NCI-H2107 (cell line): Measurements from ENCODE around the gene AWAT2.
"Not testable (repeated sequence)": the region's sequence is repeated elsewhere in the genome, so short reads cannot be mapped to it uniquely, and the experiment has no call there.

ENCODE experiments used
- DNase-seq: peaks from one replicate; lab custom pipeline; 2025; lab: John Stamatoyannopoulos, UW

Gene AWAT2

DNA sequence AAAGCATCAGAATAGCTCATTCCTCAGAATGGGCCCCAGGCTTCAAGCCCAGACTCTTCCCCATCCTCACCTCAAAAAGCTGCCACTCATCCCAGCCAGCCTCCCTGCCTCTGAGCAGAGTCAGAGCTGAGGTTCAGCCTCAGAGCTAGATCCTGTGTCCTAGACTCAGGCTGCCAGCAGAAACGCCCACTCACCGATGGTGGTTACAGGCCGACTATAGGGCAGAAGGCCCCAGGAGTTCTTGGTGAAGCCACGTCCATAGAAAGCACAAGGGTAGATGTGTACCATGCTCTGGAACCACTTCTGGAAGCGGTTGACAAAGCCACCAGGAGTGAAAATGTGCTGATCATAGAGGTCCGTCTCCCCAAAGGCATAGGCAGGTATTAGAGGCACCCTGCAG is 7.7 kb downstream of the AWAT2 start:
- no peak for DNase-seq

DNA sequence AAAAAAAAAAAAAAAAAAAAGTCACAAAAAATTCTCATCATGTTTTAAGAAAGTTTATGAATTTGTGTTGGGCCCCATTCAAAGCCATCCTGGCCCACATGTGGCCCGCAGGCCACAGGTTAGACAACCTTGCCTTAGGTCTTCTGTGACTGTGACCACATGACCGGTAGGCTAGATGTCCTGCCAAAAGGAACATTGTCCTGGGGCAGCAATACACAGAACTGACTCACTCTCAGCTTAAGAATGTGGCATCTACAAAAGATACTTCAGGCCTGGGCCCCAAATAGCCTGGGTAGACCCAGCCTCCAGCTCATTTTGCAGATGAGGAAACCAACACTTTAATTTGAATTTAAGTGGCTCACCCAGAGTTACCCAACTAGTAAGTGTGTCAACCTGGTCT is 10.0 kb downstream of the AWAT2 start:
- no peak for DNase-seq

DNA sequence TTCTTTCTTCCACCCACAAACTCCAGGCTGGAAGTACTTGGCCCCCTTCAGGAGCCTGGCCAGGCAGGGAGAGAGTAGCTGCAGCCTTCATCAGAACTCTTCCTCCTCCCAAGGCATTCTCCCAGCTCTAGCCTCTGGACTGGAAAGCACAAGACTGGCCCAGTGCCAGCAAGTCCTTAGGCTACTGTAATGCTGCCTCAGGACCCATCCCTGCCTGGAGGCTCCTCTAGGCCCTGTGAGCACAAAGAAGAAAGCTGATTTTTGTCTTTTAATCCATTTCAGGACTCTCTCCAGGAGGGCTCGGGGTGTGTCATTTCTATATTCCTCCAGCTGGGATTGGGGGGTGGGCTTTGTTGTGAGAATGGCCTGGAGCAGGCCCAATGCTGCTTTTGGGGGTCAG is 10.8 kb downstream of the AWAT2 start:
- DNase-seq: no peak

DNA sequence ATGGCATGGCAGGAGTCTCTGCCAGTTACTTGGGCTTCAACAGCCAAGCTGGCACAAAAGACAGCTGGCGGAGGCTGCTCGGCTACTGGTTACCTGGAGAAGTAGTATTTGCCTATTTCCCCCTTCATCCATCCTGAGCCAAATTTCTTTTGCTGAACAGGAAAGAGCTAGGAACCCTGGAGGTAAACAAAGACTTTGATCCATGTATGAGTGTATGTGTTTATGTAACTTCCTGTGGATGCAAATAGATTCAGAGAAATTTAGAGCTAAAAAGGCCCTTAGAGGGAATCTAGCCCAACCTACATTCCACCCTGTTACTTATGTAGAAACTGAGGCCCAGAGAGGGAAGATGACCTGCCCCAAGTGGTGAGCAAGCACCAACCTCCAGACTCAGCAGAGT is 11.2 kb downstream of the AWAT2 start:
- DNase-seq: no peak

DNA sequence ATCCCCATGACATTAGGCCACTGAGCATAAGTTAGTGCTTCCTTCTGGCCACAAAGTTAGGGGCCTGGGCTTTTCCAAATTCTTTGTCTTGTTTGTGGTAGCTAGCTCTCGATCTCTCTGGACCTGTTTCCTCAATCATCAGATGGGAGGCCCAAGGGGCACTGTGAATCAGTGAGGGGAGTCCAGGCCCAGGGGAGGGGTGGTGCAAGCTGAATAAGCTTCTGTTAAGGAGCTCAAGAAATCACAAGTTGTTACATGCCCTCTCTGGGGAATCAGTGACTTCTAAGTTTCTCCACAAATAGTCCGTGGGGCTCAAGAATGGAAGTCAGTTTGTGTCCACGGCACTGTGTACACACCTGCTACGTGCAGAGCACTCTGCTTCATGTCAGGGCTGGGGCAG is 15.1 kb downstream of the AWAT2 start:
- DNase-seq: no peak

DNA sequence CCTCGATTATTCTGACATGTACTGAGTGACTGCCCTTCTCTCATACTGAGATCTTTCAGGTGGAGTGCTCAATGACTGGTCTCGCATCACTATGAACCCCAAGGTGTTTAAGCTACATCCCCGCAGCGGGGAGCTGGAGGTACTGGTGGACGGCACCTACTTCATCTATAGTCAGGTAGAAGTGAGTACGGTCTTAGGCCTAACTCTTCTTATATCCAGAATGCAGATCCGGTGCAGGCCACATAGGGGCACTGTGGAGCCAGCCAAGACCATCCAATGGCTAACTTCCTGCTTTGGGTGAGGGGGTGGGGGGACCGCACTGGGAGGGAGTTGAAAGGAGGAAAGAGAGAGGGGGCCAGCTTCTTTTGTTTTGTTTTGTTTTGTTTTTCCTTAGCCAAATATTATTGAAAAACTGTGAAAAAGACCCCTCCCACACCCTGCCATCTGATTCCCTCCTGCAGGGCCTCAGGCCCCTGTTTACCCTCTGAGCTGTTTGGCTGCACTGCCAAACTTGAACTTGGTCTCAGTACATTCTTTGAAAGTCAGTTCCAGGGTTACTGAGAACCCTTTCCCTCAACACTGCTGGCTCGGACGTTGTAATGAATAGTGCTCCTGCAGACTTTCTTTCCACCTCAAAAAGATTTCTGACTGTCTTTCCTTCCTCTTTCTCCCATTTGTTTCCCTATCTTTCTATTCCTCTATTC is 16.2 kb downstream of the AWAT2 start:
- no peak for DNase-seq

DNA sequence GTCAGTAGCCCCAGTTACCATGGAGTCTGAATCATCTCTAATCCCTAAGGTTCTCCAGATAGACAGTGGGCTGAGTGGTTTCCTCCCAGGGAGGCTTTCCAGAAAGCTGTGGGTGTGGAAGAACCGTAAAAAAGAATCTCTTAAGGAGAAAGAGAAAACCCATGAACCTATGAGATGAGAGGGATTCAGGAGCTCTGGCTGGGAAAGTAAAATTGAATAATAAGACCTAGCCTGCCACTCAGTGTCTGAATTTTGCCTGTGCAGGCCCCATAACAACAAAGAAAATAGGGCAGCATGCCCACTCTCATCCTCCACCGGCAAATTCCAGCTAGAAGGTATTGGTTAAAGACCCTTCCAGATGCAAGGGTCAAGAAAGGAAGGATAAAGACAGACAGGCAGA is 16.9 kb downstream of the AWAT2 start:
- no peak for DNase-seq

DNA sequence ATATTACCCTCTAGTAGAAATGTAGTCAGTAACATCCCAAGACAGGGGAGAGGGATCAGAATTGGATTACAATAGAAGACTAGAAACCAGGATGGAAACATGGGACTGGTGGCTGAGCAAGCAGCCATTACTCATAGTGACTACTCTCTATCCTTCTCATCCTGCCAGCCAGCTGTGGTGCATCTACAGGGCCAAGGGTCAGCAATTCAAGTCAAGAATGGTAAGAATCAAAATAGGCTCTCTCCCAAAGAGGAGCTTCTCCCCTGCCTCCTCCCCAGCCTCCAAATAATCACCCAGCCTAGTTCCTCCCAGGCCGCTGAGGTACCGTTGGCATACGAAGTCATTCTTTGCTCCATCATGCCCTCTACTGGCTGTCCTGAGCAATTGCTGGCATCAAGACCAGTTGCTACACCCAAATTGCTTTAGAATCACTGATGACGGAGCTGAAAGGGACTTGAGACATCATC is 19.4 kb downstream of the AWAT2 start:
- DNase-seq: peak; percentile 30

DNA sequence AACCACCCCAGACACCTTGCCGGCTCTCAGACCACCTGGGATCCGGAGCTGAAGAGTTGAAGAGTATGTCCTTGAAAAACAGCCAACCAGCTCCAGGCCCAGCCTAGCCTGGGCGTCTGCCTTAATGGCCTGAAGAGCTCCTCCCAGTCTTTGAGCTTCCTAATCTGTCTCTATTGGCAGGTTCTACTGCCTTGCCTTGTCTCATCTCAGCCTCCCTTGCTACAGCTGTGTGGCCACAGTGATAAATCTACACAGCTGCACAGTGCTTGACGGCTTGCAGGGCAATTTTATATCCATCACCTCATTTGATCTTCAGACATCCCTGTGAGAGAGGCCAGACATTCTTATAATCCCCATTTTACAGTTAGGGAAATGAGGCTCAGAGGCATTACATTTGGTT is 19.9 kb downstream of the AWAT2 start:
- no peak for DNase-seq

DNA sequence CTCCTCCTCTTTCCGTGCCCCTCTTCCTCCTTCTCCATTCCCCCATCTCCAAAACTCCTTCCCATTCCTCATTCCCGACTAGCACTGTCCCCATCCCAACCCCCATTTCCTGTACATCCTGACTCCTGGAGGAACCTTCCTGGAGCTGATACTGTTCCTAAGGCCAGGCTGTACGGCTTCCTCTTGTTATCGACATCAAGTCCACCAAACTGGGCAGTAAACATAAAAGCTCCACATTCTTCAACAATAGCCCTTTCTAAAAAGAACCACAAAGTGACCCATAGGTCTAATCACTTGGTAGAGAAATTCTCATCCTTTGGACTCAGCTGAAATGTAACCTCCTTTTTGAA is 22.9 kb downstream of the AWAT2 start:
- no peak for DNase-seq

DNA sequence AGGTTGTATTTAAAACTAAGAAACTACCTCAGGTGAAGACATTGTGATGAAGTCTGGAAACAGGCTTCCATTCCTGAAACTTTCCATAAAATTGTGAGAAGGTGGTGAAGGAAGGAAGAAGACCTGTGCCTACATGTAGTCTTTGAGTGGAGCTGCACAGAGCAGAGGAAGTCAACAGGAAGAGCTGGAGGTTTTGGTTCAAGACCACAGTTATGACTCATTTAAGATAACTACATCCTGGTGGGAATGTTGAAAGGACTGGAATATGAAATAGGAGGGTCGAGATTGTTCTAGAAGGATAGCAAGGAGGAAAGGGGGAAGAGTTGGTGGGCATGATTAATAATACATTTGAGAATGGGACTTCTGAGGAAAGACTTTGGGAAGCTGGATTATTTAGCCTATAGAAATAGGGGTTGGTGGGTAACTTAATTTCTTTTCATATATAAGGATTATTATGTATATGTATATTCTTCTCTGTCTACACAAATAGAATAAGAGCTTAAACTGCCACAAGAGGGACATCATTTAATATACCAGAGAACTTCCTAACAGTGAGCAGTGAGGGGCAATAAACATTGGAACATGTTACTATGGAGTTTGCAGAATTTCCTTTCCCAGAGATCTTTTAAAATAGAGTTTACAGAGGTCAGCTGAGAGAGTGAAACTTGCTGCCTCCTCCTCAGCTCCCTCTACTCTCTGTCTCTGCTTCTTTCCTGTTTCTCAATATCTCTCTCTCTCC is 23.5 kb downstream of the AWAT2 start:
- no peak for DNase-seq

DNA sequence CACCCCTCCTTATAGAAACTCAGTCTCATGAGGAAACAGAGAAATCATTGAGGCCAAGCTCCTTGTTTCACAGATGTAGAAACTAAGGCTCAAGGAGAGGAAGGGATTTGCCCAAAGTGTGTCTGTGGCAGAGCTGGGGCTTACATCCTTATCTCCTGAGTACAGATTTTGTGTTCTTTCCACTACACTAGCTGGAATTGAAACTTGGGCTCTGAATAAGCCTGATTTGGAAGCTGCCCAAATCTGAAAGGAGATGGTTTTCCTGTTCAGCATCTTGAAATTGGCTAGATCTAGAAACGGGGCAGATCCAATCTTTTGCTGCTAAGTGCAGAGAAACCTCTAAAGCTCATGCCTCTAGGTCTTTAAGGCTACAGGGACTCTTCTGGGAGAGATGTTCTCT is 24.3 kb downstream of the AWAT2 start:
- no peak for DNase-seq

DNA sequence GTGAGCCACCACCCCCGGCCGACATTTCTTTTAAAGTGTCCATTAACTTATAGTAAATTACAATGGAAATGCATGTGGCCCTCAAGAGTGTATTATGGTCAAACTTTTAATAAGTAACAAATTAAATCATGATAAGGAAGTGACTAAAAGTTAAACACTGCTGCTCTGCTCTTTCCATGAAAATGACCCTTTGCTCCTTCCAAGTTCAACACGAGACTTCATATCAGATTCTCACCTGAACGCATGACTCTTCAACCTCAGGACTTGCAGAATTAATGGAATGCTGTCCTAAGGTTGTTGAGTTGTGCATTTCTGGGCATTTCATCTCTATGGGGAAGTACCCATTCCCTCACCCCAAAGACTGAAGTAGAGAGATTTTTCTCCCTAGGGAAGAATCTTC is 27.1 kb downstream of the AWAT2 start:
- no peak for DNase-seq

DNA sequence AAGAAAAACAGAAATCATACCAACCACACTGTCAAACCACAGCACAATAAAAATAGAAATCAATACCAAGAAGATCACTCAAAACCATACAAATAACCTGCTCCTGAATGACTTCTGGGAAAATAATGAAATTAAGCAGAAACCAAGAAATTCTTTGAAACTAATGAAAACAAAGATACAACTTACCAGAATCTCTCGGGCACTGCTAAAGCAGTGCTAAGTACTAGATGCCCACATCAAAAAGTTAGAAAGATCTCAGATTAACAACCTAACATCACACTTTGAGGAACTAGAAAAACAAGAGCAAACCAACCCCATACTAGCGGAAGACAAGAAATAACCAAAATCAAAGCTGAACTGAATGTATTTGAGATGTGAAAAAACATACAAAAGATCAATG is 33.2 kb downstream of the AWAT2 start:
- DNase-seq: no peak

DNA sequence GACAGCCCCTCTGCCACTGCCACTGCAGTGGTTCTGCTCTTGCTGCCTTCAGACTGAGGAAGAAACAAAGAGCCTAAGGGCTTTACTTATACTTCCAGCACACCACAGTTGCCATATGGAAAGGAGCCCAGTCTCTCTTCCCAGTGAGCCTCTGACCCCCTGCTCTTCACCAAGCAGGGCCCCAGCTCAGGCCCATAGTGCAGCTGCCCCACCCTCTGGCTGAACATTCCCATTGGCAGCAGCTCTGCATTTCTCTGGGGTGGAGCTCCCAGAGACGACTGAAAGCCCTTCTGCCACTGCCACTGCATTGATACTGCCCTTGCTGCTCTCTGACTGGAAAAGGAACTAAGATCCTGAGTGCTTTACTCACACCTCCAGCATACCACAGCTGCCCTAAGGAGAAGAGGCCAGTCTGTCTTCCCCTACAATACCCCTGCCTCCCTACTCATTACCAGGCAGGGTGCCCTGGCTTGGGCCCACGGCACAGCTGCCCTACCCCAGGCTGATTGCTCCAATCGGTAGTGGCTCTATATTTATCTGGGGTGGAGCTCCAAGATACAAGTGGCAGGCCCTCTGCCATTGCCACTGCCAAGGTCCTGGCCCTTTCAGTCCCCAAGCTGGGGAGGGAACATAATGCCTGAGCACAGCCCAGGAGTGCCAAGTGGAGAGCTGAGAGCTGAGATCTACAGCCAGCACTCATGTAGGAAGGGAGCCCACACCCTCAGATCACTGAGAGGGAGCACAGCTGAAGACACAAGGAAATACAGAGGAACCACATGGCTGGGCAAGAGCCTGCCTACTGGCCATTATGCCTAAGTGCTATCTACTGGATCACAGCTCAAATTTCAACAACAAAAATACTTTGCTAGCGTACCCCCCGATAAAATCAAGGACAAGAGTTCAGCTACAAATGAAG is 36.0 kb downstream of the AWAT2 start:
- no peak for DNase-seq

DNA sequence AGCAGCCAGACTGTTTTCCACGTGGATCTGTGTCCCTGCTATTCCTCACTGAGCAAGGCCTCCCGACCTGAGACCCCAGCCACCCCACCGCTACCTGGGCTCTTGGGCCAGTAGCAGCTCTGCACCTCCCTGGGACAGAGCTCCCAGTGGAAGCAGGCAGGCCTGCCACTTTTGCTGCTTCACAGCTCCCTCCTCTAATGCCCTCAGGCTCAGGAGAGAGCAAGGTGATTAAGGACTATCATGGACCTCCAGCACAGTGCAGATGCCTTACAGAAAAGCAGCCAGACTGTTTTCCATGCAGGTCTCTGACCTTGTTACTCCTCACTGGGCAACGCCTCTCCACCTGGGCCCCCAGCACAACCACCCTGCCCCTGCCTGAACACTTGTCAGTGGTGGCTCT is 37.0 kb downstream of the AWAT2 start:
- DNase-seq: no peak

DNA sequence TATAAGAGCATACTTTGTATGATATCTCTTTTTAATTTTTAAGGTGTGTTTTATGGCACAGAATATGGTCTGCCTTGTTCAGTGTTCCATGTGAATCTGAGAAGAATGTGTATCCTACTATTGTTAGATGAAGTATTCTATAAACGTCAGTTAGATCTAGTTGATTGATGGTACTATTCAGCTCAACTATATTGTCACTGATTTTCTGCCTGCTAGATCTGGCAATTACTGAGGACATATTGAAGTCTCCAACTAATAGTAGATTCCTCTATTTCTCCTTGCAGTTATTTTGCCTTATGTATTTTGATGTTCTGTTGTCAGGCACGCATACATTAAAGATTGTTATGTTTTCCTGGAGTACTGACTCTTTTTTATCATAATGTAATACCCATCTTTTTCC is 39.8 kb downstream of the AWAT2 start:
- DNase-seq: no peak

DNA sequence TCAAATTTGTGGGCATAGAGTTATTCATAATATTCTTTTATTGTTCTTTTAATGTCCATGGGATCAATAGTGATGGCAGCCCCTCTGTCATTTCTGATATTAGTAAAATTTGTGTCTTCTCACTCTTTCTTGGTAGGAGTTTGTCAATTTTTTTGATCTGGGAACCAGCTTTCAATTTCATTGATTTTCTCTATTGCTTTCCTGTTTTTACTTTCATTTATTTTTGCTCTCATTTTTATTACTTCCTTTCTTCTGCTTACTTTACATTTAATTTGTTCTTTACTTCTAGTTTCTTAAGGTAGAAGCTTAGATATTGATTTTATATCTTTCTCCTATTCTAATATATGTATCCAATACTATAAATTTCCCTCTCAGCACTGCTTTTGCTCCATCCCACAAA is 40.7 kb downstream of the AWAT2 start:
- no peak for DNase-seq

DNA sequence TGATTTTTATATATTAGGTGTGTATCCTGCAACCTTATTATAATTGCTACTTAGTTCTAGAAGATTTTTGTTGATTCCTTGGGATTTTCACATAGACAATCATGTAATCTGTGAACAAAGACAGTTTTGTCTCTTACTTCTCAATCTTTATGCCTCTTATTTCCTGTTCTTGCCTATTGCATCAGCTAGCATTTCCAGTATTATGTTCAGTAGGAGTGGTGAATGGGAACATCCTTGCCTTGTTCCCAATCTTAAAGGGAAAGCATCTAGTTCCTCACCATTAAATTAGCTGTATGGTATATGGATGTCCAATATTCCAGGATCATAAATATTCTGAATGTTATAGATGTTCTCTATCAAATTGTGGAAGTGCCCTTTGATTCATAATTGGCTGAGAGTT is 41.8 kb downstream of the AWAT2 start:
- no peak for DNase-seq

DNA sequence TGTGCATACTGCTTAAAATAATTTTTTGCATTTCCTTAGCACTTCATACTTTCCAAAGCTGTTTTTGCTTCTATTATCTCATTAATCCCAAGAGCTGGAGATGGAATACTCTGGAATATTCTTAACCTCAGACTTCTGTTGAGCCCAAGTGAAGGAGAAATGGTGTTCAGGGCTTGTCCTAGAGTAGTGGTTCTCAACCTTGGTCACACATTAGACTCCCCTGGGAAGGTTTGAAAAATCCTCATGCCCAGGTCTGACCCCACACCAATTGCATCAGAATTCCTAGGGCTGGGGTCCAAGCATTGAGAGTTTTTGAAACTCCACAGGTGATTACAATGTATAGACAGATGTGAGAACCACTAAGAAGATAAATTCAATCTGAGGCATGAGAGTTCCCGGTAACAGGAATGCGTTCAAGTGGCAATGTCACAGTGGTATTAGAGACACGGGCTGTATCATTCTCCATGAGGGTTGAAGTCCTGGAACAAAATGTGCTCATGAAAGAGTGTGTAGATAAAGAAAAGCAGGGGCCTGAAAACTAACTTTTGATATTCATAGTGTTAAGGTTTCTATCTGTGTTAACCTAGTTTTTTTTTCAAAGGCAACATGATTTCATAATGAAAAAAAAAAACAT is 47.9 kb downstream of the AWAT2 start:
- DNase-seq: no peak

DNA sequence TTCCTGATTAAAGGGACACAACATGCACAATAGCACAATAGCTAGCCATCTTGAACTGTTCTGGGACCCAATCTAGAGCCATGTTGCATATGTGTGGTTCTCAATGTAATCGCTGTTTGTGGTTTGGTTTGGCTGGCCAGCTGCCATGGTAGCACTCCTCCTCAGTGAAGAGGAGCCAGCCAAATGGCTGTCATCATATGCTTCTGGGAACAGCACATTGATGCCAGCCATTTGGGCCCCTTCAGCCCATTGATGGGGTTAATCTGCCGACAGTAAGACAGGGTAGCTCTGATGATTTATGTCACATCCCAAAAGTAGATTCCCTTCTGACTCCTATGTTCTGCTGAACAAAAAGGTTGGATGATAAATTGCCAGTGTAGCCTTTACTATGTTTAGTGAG is 48.5 kb downstream of the AWAT2 start:
- DNase-seq: no peak

DNA sequence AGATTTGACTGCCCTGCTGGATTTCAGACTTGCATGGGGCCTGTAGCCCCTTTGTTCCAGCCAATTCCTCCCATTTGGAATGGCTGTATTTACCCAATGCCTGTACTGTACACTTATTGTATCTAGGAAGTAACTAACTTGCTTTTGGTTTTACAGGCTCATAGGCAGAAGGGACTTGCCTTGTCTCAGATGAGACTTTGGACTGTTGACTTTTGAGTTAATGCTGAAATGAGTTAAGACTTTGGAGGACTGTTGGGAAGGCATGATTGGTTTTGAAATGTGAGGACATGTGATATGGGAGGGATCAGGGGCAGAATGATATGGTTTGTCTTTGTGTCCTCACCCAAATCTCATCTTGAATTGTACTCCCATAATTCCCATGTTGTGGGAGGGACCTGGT is 51.4 kb downstream of the AWAT2 start:
- DNase-seq: not testable (repeated sequence)

DNA sequence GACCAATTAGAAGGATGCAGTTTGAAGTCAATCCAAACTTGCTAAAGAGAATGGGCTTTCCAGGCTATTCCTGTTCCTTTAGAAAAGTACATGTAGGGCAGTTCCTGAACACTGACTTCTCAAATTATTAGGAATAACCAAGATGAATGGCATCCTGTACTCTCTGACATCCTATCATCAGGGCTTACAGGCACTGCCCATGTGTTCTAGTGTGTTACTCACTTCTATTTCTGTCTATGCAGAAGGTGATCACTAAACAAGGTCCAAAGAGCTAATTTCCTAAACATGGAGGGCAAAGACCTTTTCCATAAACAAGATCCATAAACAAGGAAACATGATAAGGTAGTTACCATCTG is 53.6 kb downstream of the AWAT2 start:
- DNase-seq: no peak
